Chondrocyte (in vitro differentiated cells): ENCODE results near the gene PMVK. TPM values are rescaled to one million over a fixed set of nuclear protein-coding genes. Genes with fewer than 3 reads are reported as not detected.
A peak's percentile ranks its signal among the peaks of the same experiment; 100 is the strongest.

Experiments used
- DNase-seq: peaks from one replicate; pipeline ENCODE4 v3.0.0; 2021; ENCODE audit warnings: mixed read lengths, low spot score
- H3K27ac Mint-ChIP-seq: one replicate; pipeline ENCODE4 v1.8.0; 2021; ENCODE audit warnings: mild to moderate bottlenecking, moderate library complexity, mixed read lengths; ENCODE audit not compliant: unreplicated experiment
- H3K27me3 Mint-ChIP-seq: 2 replicates; pipeline ENCODE4 v1.8.0; 2021; ENCODE audit warnings: low read depth, mixed read lengths
- H3K36me3 Mint-ChIP-seq: 2 replicates; pipeline ENCODE4 v1.8.0; 2021; ENCODE audit warnings: low read depth, mixed read lengths
- H3K4me1 Mint-ChIP-seq: 2 replicates; pipeline ENCODE4 v1.8.0; 2021; ENCODE audit warnings: low read depth, mild to moderate bottlenecking, mixed read lengths
- H3K4me3 Mint-ChIP-seq: one replicate; pipeline ENCODE4 v1.8.0; 2021; ENCODE audit warnings: mild to moderate bottlenecking, moderate library complexity, mixed read lengths; ENCODE audit not compliant: unreplicated experiment
- H3K9me3 Mint-ChIP-seq: 2 replicates; pipeline ENCODE4 v1.8.0; 2021; ENCODE audit warnings: low read depth, mixed read lengths
- total RNA-seq: library from RNA; stranded (reverse); gene quantifications from 3 replicates; pipeline ENCODE4 v1.2.1, GENCODE V29; 2021
- TF ChIP-seq, protein P1 (sequence below): fragments of 200-600 bp; sonication (generic); IDR thresholded peaks from 2 replicates; pipeline ENCODE4 v1.5.0; 2021; ENCODE audit warnings: antibody characterized with exemption, mild to moderate bottlenecking, moderate library complexity

PMVK gene
- total RNA-seq, 1 donor from 2014 or later = 27.5 TPM

GRCh38 chr1:154944401-154945159, 8.1 kb upstream of the PMVK start:
- Mint-ChIP-seq H3K9me3 (no peaks in the 10 kb centered on the region), H3K4me3 (no peak overlapping the region), H3K4me1 (peaks cover 12% of the 10 kb centered on the region), H3K27ac (no peak overlapping the region), H3K36me3 (peaks cover 7% of the 10 kb centered on the region), H3K27me3 (no peaks in the 10 kb centered on the region)
- no peak for DNase-seq
- TF ChIP-seq, protein P1, sequence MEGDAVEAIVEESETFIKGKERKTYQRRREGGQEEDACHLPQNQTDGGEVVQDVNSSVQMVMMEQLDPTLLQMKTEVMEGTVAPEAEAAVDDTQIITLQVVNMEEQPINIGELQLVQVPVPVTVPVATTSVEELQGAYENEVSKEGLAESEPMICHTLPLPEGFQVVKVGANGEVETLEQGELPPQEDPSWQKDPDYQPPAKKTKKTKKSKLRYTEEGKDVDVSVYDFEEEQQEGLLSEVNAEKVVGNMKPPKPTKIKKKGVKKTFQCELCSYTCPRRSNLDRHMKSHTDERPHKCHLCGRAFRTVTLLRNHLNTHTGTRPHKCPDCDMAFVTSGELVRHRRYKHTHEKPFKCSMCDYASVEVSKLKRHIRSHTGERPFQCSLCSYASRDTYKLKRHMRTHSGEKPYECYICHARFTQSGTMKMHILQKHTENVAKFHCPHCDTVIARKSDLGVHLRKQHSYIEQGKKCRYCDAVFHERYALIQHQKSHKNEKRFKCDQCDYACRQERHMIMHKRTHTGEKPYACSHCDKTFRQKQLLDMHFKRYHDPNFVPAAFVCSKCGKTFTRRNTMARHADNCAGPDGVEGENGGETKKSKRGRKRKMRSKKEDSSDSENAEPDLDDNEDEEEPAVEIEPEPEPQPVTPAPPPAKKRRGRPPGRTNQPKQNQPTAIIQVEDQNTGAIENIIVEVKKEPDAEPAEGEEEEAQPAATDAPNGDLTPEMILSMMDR = no peak

- no peak overlapping the region for H3K27ac Mint-ChIP-seq
- DNase-seq = no peak
- no peaks in the 10 kb centered on the region for H3K9me3 Mint-ChIP-seq
Observed at GRCh38 chr1:154943649-154944400, 7.3 kb upstream of the PMVK start.

GRCh38 chr1:154941333-154942013, 5.0 kb upstream of the PMVK start:
- H3K27ac Mint-ChIP-seq = no peak overlapping the region
- TF ChIP-seq, protein P1 = no peak
- no peaks in the 10 kb centered on the region for H3K27me3 Mint-ChIP-seq

More at GRCh38 chr1:154943649-154944400, 7.3 kb upstream of the PMVK start:
- TF ChIP-seq, protein P1 = peak; percentile 87
- Mint-ChIP-seq H3K4me1 (peaks cover 16% of the 10 kb centered on the region), H3K4me3 (no peak overlapping the region), H3K27me3 (no peaks in the 10 kb centered on the region), H3K36me3 (peaks cover 7% of the 10 kb centered on the region)

GRCh38 chr1:154940651-154941194, 4.2 kb upstream of the PMVK start:
- H3K27ac Mint-ChIP-seq = peak overlapping the region; percentile 41
- TF ChIP-seq, protein P1 = no peak

More at GRCh38 chr1:154941333-154942013, 5.0 kb upstream of the PMVK start:
- Mint-ChIP-seq H3K4me1 (peaks cover 30% of the 10 kb centered on the region), H3K4me3 (no peak overlapping the region), H3K36me3 (peaks cover 3% of the 10 kb centered on the region), H3K9me3 (no peaks in the 10 kb centered on the region)
- no peak for DNase-seq

DNA sequence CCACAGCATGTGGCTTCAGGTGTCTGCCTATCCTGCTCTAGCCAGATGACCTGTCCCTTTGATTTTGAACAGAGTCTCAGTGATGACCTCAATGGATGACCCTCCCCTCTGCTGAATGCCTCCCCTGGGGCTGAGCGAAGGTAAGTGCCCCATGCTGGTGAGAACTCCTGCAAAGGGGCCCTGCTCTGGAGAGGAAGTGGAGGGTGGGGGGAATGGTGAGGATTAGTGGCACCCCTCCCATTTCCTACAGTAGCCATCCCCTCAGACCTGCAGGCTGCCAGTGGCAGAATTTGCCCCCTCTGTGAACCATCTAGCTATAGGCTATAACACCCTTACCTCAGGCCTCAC, 3.7 kb upstream of the PMVK start:
- Mint-ChIP-seq H3K27ac (no peak overlapping the region), H3K4me1 (peaks cover 41% of the 10 kb centered on the region)
- TF ChIP-seq, protein P1 = no peak

More at GRCh38 chr1:154940651-154941194, 4.2 kb upstream of the PMVK start:
- H3K36me3 Mint-ChIP-seq = no peaks in the 10 kb centered on the region
- H3K4me1 Mint-ChIP-seq = peaks cover 36% of the 10 kb centered on the region
- H3K4me3 Mint-ChIP-seq = no peak overlapping the region
- DNase-seq = no peak
- H3K9me3 Mint-ChIP-seq = no peaks in the 10 kb centered on the region
- no peaks in the 10 kb centered on the region for H3K27me3 Mint-ChIP-seq

More for the DNA sequence above, 3.7 kb upstream of the PMVK start:
- H3K4me3 Mint-ChIP-seq = no peak overlapping the region
- no peaks in the 10 kb centered on the region for H3K27me3 Mint-ChIP-seq
- H3K36me3 Mint-ChIP-seq = no peaks in the 10 kb centered on the region
- no peaks in the 10 kb centered on the region for H3K9me3 Mint-ChIP-seq
- DNase-seq = no peak
